ACC112 (cell line): ENCODE data around the gene PCSK5.
A peak's percentile ranks its signal among the peaks of the same experiment; 100 is the strongest.
"Not testable (repeated sequence)": the region's sequence is repeated elsewhere in the genome, so short reads cannot be mapped to it uniquely, and the experiment has no call there.

ENCODE experiments used
- H2AFZ ChIP-seq: fragments of 200-600 bp; sonication (generic); one replicate; pipeline ENCODE4 v1.6.0; 2017; ENCODE audit warnings: antibody characterized with exemption, low read length; ENCODE audit not compliant: unreplicated experiment
- H3K27ac ChIP-seq: fragments of 200-600 bp; sonication (generic); 2 replicates; pipeline ENCODE4 v1.5.1; 2014; ENCODE audit warnings: low read depth, mild to moderate bottlenecking, antibody characterized with exemption, low read length, moderate library complexity
- H3K27me3 ChIP-seq: fragments of 200-600 bp; sonication (generic); 2 replicates; pipeline ENCODE4 v1.6.1; 2014; ENCODE audit warnings: mild to moderate bottlenecking, antibody characterized with exemption, low read length, moderate library complexity, mixed read lengths; ENCODE audit not compliant: insufficient read depth
- H3K36me3 ChIP-seq: fragments of 200-600 bp; sonication (generic); 2 replicates; pipeline ENCODE4 v1.6.1; 2016; ENCODE audit warnings: mild to moderate bottlenecking, antibody characterized with exemption, low read length, moderate library complexity, mixed read lengths; ENCODE audit not compliant: insufficient read depth
- H3K4me1 ChIP-seq: fragments of 200-600 bp; sonication (generic); one replicate; pipeline ENCODE4 v1.6.1; 2016; ENCODE audit warnings: low read length, mixed read lengths; ENCODE audit not compliant: insufficient read depth, unreplicated experiment, control insufficient read depth
- H3K4me3 ChIP-seq: fragments of 200-600 bp; sonication (generic); 2 replicates; pipeline ENCODE4 v1.5.1; 2014; ENCODE audit warnings: mild to moderate bottlenecking, low read depth, low read length
- H3K79me2 ChIP-seq: fragments of 200-600 bp; sonication (generic); one replicate; pipeline ENCODE4 v1.6.0; 2016; ENCODE audit warnings: low read length; ENCODE audit not compliant: control insufficient read depth, unreplicated experiment, insufficient read depth

Gene PCSK5

GRCh38 chr9:76358628-76359280 lies 468.3 kb downstream of the PCSK5 start:
- H3K4me3 ChIP-seq: no peak overlapping the region
- H3K36me3 ChIP-seq: no peaks in the 10 kb centered on the region
- H3K27ac ChIP-seq: no peak overlapping the region
- H2AFZ ChIP-seq: no peak overlapping the region
- no peaks in the 10 kb centered on the region for H3K79me2 ChIP-seq
- no peaks in the 10 kb centered on the region for H3K4me1 ChIP-seq
- peaks cover 13% of the 10 kb centered on the region for H3K27me3 ChIP-seq

DNA sequence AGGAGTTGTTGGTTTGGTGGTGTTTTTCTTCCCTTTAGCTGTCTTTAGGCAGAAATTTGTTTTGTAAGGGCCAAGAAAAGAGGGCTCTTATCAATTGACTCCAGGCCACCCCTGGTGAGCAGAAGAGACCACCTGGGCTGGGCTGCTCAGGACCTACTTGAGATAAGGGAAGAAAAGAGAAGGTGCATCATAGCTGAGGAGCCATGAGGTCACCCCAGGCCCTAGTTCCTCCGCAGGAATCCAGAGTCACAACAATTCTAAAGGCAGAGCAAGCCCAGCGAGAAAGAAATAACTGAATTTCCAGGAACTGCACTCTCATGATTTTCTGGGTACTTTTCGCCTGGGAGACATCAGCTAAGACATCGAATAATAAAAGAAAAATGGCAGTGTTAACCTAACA lies 468.9 kb downstream of the PCSK5 start:
- peaks cover 13% of the 10 kb centered on the region for H3K27me3 ChIP-seq
- no peak overlapping the region for H3K4me3 ChIP-seq

GRCh38 chr9:76359766-76360165 lies 469.3 kb downstream of the PCSK5 start:
- H3K27ac ChIP-seq: no peak overlapping the region
- no peaks in the 10 kb centered on the region for H3K79me2 ChIP-seq
- no peak overlapping the region for H2AFZ ChIP-seq
- H3K4me3 ChIP-seq: no peak overlapping the region
- H3K4me1 ChIP-seq: peaks cover 2% of the 10 kb centered on the region
- peaks cover 13% of the 10 kb centered on the region for H3K27me3 ChIP-seq
- no peaks in the 10 kb centered on the region for H3K36me3 ChIP-seq

More for the DNA sequence above, 468.9 kb downstream of the PCSK5 start:
- Histone ChIP-seq H3K27ac (no peak overlapping the region), H3K4me1 (no peaks in the 10 kb centered on the region), H3K79me2 (no peaks in the 10 kb centered on the region), H2AFZ (no peak overlapping the region), H3K36me3 (no peaks in the 10 kb centered on the region)

- H3K36me3 ChIP-seq, H3K4me1 ChIP-seq, H3K79me2 ChIP-seq, H3K27ac ChIP-seq, H3K4me3 ChIP-seq, H2AFZ ChIP-seq: not testable (repeated sequence)
- peaks cover 13% of the 10 kb centered on the region for H3K27me3 ChIP-seq
Measured at GRCh38 chr9:76362332-76363031, 472.0 kb downstream of the PCSK5 start.

DNA sequence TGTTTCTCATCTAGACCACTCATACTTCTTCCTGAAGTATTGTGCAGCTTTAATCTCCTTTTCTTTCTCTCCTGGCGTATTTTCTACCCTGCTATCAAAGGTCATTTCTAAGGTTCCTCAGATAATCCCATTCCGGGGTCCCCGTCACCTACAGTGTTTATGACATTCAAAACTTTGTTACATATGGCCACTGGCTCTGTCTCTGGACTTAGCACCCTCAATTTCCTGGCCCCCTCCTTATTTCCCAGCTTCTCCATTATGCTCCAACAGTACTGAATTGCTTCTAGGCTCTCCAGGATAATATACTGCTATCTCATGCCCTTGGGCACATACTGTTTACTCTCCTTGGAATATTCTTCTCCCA lies 472.5 kb downstream of the PCSK5 start:
- no peak overlapping the region for H3K4me3 ChIP-seq
- peaks cover 5% of the 10 kb centered on the region for H3K4me1 ChIP-seq
- no peaks in the 10 kb centered on the region for H3K79me2 ChIP-seq
- H2AFZ ChIP-seq: no peak overlapping the region
- peaks cover 13% of the 10 kb centered on the region for H3K27me3 ChIP-seq
- no peaks in the 10 kb centered on the region for H3K36me3 ChIP-seq
- H3K27ac ChIP-seq: no peak overlapping the region

- Histone ChIP-seq H2AFZ (no peak overlapping the region), H3K36me3 (no peaks in the 10 kb centered on the region), H3K79me2 (no peaks in the 10 kb centered on the region), H3K4me3 (no peak overlapping the region), H3K27me3 (peaks cover 2% of the 10 kb centered on the region; the same call in 1 of the 2 replicates), H3K27ac (no peak overlapping the region), H3K4me1 (peaks cover 5% of the 10 kb centered on the region)
Measured at GRCh38 chr9:76365028-76365427, 474.6 kb downstream of the PCSK5 start.

DNA sequence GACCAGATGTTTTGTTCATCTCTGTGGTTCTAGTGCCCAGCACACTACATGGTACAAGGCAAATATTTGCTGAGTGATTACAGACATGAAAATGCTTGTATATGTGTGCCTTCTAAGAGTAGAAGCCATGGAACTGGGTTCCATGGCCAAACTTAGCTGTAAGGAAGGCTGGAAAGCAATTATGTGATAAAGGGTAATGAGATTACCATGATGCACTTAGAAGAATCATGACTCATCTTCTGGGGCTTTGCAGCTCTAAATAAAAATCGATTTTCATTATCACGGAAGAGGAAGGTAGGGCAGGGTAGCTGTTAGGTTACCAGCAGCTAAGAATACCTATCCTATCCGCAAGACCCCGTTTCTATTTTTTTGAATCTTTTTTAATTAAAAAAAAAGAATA lies 475.8 kb downstream of the PCSK5 start:
- Histone ChIP-seq H3K27ac (no peak overlapping the region), H3K36me3 (no peaks in the 10 kb centered on the region), H2AFZ (no peak overlapping the region), H3K4me3 (no peak overlapping the region), H3K4me1 (peaks cover 5% of the 10 kb centered on the region), H3K27me3 (peaks cover 2% of the 10 kb centered on the region; the same call in 1 of the 2 replicates), H3K79me2 (no peaks in the 10 kb centered on the region)

DNA sequence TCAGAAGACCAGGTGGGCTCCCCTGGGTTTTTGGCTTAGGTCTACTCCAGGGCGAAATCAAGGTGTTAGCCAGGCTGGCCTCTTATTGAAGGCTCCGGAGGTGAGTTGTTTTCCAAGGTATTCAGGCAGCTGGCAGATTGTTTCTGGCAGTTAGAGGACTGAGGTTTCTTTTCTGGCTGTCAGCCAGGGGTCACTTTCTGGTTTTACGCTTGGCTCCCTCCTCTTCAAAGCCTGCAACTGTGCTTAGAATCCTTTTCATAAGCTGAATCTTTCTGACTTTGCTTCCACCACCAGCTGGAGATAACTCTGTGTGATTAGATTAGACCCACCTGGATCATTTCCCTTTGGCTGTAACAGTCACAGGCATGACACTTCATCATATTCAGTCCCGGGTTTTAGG lies 479.1 kb downstream of the PCSK5 start:
- no peaks in the 10 kb centered on the region for H3K36me3 ChIP-seq
- H3K4me3 ChIP-seq: no peak overlapping the region
- peaks cover 27% of the 10 kb centered on the region for H3K4me1 ChIP-seq
- H3K27ac ChIP-seq: no peak overlapping the region
- no peaks in the 10 kb centered on the region for H3K79me2 ChIP-seq
- H3K27me3 ChIP-seq: no peaks in the 10 kb centered on the region
- no peak overlapping the region for H2AFZ ChIP-seq

- Histone ChIP-seq H3K27me3 (no peaks in the 10 kb centered on the region), H3K36me3 (no peaks in the 10 kb centered on the region), H3K4me3 (no peak overlapping the region), H3K79me2 (no peaks in the 10 kb centered on the region), H3K27ac (no peak overlapping the region), H3K4me1 (peaks cover 32% of the 10 kb centered on the region), H2AFZ (no peak overlapping the region)
Measured at GRCh38 chr9:76370396-76371023, 480.0 kb downstream of the PCSK5 start.

GRCh38 chr9:76371901-76372300 lies 481.4 kb downstream of the PCSK5 start:
- Histone ChIP-seq H2AFZ (no peak overlapping the region), H3K79me2 (no peaks in the 10 kb centered on the region), H3K36me3 (no peaks in the 10 kb centered on the region), H3K27me3 (no peaks in the 10 kb centered on the region), H3K4me3 (0 out of 2 replicates have a peak overlapping the region, but pooled peaks have one; percentile 9), H3K4me1 (peaks cover 33% of the 10 kb centered on the region), H3K27ac (no peak overlapping the region; the same call in 1 of the 2 replicates)
